Left hindlimb (tissue), 1 donor: ENCODE measurements around the gene SH3D21.
A peak's percentile ranks its signal among the peaks of the same experiment; 100 is the strongest.

Source experiments
- DNase-seq: peaks from one replicate; pipeline ENCODE4 v3.0.0-alpha.2; 2018

Gene SH3D21

GRCh38 chr1:36359911-36360550 lies 53.9 kb downstream of the SH3D21 start:
- DNase-seq, result no peak

- DNase-seq, result no peak
These were observed 59.2 kb downstream of the SH3D21 start for GRCh38 chr1:36365381-36365780.

DNA sequence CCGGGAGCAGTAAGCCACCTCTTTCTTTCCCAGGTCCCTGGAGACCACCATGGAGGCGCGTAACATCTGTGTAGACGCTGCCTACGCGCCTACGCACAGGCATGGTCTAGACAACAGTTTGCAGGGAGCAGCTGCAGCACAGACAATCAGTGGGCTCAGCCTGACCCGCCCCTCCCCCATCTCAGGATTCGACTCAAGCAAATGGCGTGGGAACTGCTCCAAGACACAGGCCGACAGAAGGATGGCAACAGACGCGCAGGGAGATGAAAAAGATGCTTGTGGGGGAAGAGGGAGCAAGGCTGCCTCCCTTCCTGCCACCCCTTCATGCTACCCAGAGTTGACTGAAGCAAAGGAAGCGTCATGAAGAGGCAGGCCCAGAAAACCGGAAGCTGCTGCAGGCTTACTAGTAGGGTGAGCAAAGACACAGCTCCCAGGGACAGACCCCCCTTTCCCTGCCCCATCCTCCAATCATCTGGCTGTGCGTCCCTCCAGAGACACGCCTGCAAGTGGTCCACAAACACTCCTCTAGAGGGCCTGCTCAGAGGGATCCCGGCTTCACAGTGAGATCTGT lies 60.0 kb downstream of the SH3D21 start:
- peak; percentile 77 for DNase-seq

DNA sequence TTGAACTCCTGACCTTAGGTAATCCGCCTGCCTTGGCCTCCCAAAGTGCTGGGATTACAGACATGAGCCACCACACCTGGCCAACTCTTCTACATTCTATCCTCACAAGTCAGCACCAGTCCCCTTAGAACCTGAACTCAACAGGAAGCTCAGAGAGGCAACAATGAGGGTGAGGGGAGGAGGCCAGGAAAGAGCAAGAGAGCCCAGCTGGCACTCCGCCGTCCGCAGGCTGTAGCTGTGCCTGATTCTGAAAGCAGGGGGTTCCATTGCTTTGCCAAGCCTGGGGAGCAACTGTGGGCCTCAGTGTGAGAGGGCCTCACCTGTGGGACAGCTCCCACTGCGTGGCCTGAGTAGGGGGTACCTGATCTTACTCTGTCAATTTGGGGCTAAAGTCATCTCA lies 60.9 kb downstream of the SH3D21 start:
- no peak for DNase-seq

- no peak for DNase-seq
These were observed 61.6 kb downstream of the SH3D21 start for GRCh38 chr1:36367798-36368197.

DNA sequence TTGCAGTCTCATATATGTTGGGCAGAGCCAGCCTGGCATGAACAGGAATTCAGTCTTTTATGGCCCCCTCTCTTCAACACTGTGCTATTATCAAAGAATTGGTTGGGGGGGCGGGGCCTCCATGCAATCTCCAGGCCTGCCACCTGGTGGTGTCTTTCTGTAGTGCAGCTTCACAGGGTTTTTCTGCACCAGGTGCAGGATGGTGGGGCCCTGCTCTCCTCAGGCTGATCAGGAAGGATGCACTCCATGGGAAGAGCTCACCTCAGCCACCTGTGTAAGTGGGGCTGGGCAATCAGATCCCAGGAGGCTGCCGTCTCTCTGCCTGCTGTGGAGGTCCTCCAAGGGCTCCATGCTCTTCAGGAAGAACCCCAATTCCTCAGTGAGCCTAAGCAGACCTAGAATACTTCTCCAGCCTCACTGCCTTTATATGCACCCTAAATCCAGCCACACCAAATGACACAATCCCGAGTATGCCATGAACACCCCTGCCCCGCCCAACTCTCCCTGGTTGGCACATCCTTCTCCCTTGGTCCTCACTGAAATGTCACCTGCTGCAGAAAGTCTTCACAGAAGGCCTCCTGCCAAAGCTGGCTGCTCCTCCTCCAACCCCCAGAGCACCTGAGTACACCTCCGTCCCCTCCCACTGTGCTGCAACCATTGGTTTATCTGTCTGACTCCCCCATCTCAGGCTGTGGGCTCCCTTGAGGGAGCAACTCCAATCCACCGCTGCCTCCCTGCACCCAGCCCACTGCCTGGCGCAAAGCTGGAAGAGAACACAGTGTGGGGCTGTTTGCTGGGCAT lies 63.1 kb downstream of the SH3D21 start:
- peak; percentile 81 for DNase-seq
